Activated T-cell treated with anti-CD3 and anti-CD28 coated beads for 1 hour (primary cell): ENCODE measurements around the gene NMB.

Source experiments
- DNase-seq: peaks from one replicate; pipeline ENCODE4 v3.0.0-alpha.2; 2020; ENCODE audit warnings: low read depth

The NMB gene

GRCh38 chr15:84611631-84612030 is 46.4 kb downstream of the NMB start:
- no peak for DNase-seq

GRCh38 chr15:84609818-84610525 is 48.0 kb downstream of the NMB start:
- DNase-seq, result no peak

GRCh38 chr15:84608707-84609284 is 49.2 kb downstream of the NMB start:
- no peak for DNase-seq

- no peak for DNase-seq
Observed at GRCh38 chr15:84606653-84607120, 51.3 kb downstream of the NMB start.

GRCh38 chr15:84605554-84605882 is 52.5 kb downstream of the NMB start:
- DNase-seq, result no peak
